K562 (cell line): ENCODE results near the gene KRTAP10-6. TPM values are rescaled to one million over a fixed set of nuclear protein-coding genes. Genes with fewer than 3 reads are reported as not detected.

Source experiments
- ATAC-seq: fragments of 200-7000 bp; cut with Tn5 transposase; 3 replicates; pipeline ENCODE4 v1.9.1; 2020; ENCODE audit warnings: moderate library complexity
- BruUV-seq: library from RNA; stranded (reverse); fragments of 400-500 nt; replicated peaks from 2 replicates; lab custom pipeline; 2021; lab: Mats Ljungman, UMichigan
- CTCF ChIA-PET: fragments of 300-600 bp; formaldehyde crosslinking; extraction: SDS; loops from one replicate; lab custom pipeline; 2021; ENCODE audit warnings: low intra/inter-chr PET ratio; lab: Yijun Ruan, JAX
- POLR2A ChIA-PET: fragments of 300-600, 350-650 bp; sonication (Branson Sonifier 250); formaldehyde crosslinking; extraction: SDS; loops from one replicate; lab custom pipeline; 2021; ENCODE audit warnings: antibody characterized with exemption, inconsistent platforms; lab: Yijun Ruan, JAX
- DNase-seq, 4 experiments: peaks; one replicate each; pipeline versions ENCODE4 v3.0.0 to v3.0.0-alpha.2; 2011 to 2018; ENCODE audit warnings: low spot score in 3 of 4, mixed read lengths in 3 of 4; ENCODE audit errors: extremely low read depth in 1 of 4
- FAIRE-seq: peaks from 2 replicates; lab custom pipeline; 2011; peaks lifted over from hg19 to GRCh38; lab: Jason Lieb, UNC
- H2AFZ ChIP-seq: 2 replicates; pipeline ENCODE4 v1.6.0; 2011; ENCODE audit warnings: low read depth, low read length, control low read depth, inconsistent platforms
- H3K27ac ChIP-seq: fragments of 200-600 bp; 3 replicates; pipeline ENCODE4 v1.8.0; 2011; ENCODE audit warnings: low read depth, mild to moderate bottlenecking, control low read depth, inconsistent platforms, low read length, moderate library complexity, mixed read lengths; ENCODE audit errors: extremely low read depth
- H3K27me3 ChIP-seq, 2 experiments: fragments of 300-600 bp in 1 of 2; 2 replicates in 1 of 2; 3 replicates in 1 of 2; pipeline versions ENCODE4 v1.6.0 to v1.8.0; 2011; ENCODE audit warnings: inconsistent platforms in 2 of 2, low read length in 2 of 2, mild to moderate bottlenecking in 1 of 2, mixed read lengths in 1 of 2, moderate library complexity in 1 of 2; ENCODE audit not compliant: control insufficient read depth in 2 of 2, insufficient read depth in 2 of 2
- H3K36me3 ChIP-seq: fragments of 300-600 bp; 3 replicates; pipeline ENCODE4 v1.8.0; 2011; ENCODE audit warnings: mild to moderate bottlenecking, low read length, inconsistent platforms; ENCODE audit not compliant: control insufficient read depth, insufficient read depth
- H3K4me1 ChIP-seq, 2 experiments: fragments of 200-600 bp in 1 of 2; replicated peaks in 1 of 2; 2 replicates in 1 of 2; 3 replicates in 1 of 2; pipeline versions ENCODE4 v1.5.1 to v1.8.0; 2011; ENCODE audit warnings: inconsistent platforms in 2 of 2, low read length in 2 of 2, mild to moderate bottlenecking in 1 of 2, mixed read lengths in 1 of 2, moderate library complexity in 1 of 2; ENCODE audit not compliant: control insufficient read depth in 2 of 2, insufficient read depth in 2 of 2
- H3K4me2 ChIP-seq: 2 replicates; pipeline ENCODE4 v1.6.1; 2011; ENCODE audit warnings: low read length, control low read depth, inconsistent platforms, mixed read lengths; ENCODE audit not compliant: insufficient read depth
- H3K4me3 ChIP-seq: fragments of 200-600 bp; sonication (generic), shearing (Covaris generic); 2 replicates; pipeline ENCODE4 v1.5.1; 2016; ENCODE audit warnings: control low read depth, inconsistent platforms
- H3K79me2 ChIP-seq: fragments of 200-600 bp; 3 replicates; pipeline ENCODE4 v1.8.0; 2011; ENCODE audit warnings: low read length, inconsistent platforms; ENCODE audit not compliant: control insufficient read depth, insufficient read depth
- H3K9ac ChIP-seq, 2 experiments: 2 replicates each; pipeline versions ENCODE4 v1.6.0 to v1.6.1; 2011; ENCODE audit warnings: low read depth in 2 of 2, low read length in 2 of 2, control low read depth in 1 of 2, inconsistent platforms in 1 of 2, mild to moderate bottlenecking in 1 of 2, mixed read lengths in 1 of 2; ENCODE audit not compliant: insufficient read depth in 1 of 2
- H3K9me1 ChIP-seq: one replicate; pipeline ENCODE4 v1.6.0; 2011; ENCODE audit warnings: inconsistent platforms, mild to moderate bottlenecking, low read length, moderate library complexity; ENCODE audit not compliant: control insufficient read depth, insufficient read depth
- H3K9me3 ChIP-seq: replicated peaks from 2 replicates; pipeline ENCODE4 v1.5.1; 2011; ENCODE audit warnings: low read depth, low read length, inconsistent platforms; ENCODE audit not compliant: control insufficient read depth, insufficient read depth
- H4K20me1 ChIP-seq: replicated peaks from 2 replicates; pipeline ENCODE4 v1.6.1; 2011; ENCODE audit warnings: low read length, inconsistent platforms, mixed read lengths; ENCODE audit not compliant: control insufficient read depth, insufficient read depth
- CAMTA2 ChIP-seq: fragments of 250-450 bp; sonication (Bioruptor Pico); conservative IDR thresholded peaks from 2 replicates; pipeline ENCODE4 v1.5.1; 2022
- CBX5 ChIP-seq: IDR thresholded peaks from 2 replicates; pipeline ENCODE4 v1.6.1; 2014; ENCODE audit warnings: low read depth, borderline replicate concordance
- CEBPB ChIP-seq: fragments of 450-650 bp; IDR thresholded peaks from 2 replicates; pipeline ENCODE4 v1.6.1; 2016; ENCODE audit warnings: missing genetic modification characterization, missing compliant biosample characterization
- CHAMP1 ChIP-seq: fragments of 450-650 bp; IDR thresholded peaks from 2 replicates; pipeline ENCODE4 v1.6.1; 2016; ENCODE audit warnings: mild to moderate bottlenecking
- CTCFL ChIP-seq: IDR thresholded peaks from 2 replicates; pipeline ENCODE4 v1.6.1; 2011; ENCODE audit warnings: borderline replicate concordance, low read depth, mild to moderate bottlenecking, moderate library complexity, low read length; ENCODE audit not compliant: insufficient read depth, poor library complexity, severe bottlenecking
- PURB ChIP-seq: sonication (generic); formaldehyde crosslinking; IDR thresholded peaks from 2 replicates; pipeline ENCODE4 v1.9.0; 2021; ENCODE audit warnings: low read depth, mild to moderate bottlenecking, missing genetic modification reagents
- SRSF7 ChIP-seq: fragments of 200-400 bp; formaldehyde crosslinking; optimal IDR thresholded peaks from 2 replicates; pipeline ENCODE3; 2017; ENCODE audit warnings: mild to moderate bottlenecking, low read depth, low read length
- ZNF76 ChIP-seq: fragments of 250-450 bp; sonication (Bioruptor Pico); IDR thresholded peaks from 2 replicates; pipeline ENCODE4 v1.4.0; 2020; ENCODE audit warnings: mild to moderate bottlenecking, moderate library complexity, borderline replicate concordance
- in situ Hi-C: fragments of 300-500 bp; cut with MboI; formaldehyde crosslinking; loops from 4 replicates; pipeline ENCODE4 v1.15.0; 2018; ENCODE audit warnings: inconsistent platforms, mixed read lengths
- intact Hi-C: fragments of 100-400 bp; cut with micrococcal nuclease; formaldehyde crosslinking; loops from 2 replicates; pipeline ENCODE4 v1.14.2; 2022
- polyA plus RNA-seq, 8 experiments: library from polyadenylated mRNA; depleted of rRNA in 4 of 8; stranded (reverse) in 5 of 8; unstranded in 3 of 8; fragments of >200 nt; fragmentation: Nextera tagmentation in 2 of 8; fragmentation: Illumina TruSeq in 1 of 8; extraction: Ambion mirVana in 2 of 8; extraction: Trizol in 1 of 8; gene quantifications; 2 replicates each; pipeline versions ENCODE4 v1.2.1 to v1.2.3, GENCODE V29; 2011 to 2014; ENCODE audit warnings: inconsistent platforms in 1 of 8, missing spikeins in 1 of 8
- total RNA-seq, 7 experiments: library from RNA; depleted of rRNA in 6 of 7; stranded (reverse); fragments of >200 nt in 6 of 7; fragmentation: Illumina TruSeq in 2 of 7; extraction: Trizol in 2 of 7; gene quantifications; 2 replicates each; pipeline versions ENCODE4 v1.2.1 to v1.2.3, GENCODE V29; 2011 to 2021; ENCODE audit warnings: low replicate concordance in 1 of 7
- TF ChIP-seq, protein P1 (sequence below): fragments of 450-650 bp; IDR thresholded peaks from 2 replicates; pipeline ENCODE4 v1.6.1; 2018; ENCODE audit warnings: mild to moderate bottlenecking, low read depth; ENCODE audit not compliant: partially characterized antibody
- TF ChIP-seq, protein P2 (sequence below): IDR thresholded peaks from 2 replicates; pipeline ENCODE4 v1.6.1; 2012; ENCODE audit warnings: low read depth, low read length, improper control_type of control experiment, borderline replicate concordance
- TF ChIP-seq, protein P3 (sequence below), 2 experiments: fragments of 450-650 bp; IDR thresholded peaks; 2 replicates each; pipeline ENCODE4 v1.6.1; 2016

The KRTAP10-6 gene
- total and polyA plus RNA-seq, 9 of the 15 experiments (the other 6 are each of a cell fraction or from before 2014, with no cell fraction given), result not detected

- TF ChIP-seq, protein P1, sequence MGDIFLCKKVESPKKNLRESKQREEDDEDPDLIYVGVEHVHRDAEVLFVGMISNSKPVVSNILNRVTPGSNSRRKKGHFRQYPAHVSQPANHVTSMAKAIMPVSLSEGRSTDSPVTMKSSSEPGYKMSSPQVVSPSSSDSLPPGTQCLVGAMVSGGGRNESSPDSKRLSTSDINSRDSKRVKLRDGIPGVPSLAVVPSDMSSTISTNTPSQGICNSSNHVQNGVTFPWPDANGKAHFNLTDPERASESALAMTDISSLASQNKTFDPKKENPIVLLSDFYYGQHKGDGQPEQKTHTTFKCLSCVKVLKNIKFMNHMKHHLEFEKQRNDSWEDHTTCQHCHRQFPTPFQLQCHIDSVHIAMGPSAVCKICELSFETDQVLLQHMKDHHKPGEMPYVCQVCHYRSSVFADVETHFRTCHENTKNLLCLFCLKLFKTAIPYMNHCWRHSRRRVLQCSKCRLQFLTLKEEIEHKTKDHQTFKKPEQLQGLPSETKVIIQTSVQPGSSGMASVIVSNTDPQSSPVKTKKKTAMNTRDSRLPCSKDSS, result no peak
- TF ChIP-seq ZNF76 (CRISPR knock-in tag), result no peak
Observed at GRCh38 chr21:44625756-44626155, 33.5 kb upstream of the KRTAP10-6 start (continued).

GRCh38 chr21:44623575-44623974, 31.3 kb upstream of the KRTAP10-6 start:
- Histone ChIP-seq H3K79me2 (no peaks in the 10 kb centered on the region), H3K9me1 (no peaks in the 10 kb centered on the region), H4K20me1 (no peaks in the 10 kb centered on the region), H3K36me3 (no peaks in the 10 kb centered on the region), H3K9me3 (no peaks in the 10 kb centered on the region), H3K4me3 (no peak overlapping the region), H3K9ac (no peak overlapping the region), H2AFZ (no peak overlapping the region), H3K4me1 (no peaks in the 10 kb centered on the region), H3K27me3 (peaks cover 0 to 6% of the 10 kb centered on the region in 2 experiments; a peak in 1 of 5 replicates), H3K4me2 (no peak overlapping the region), H3K27ac (no peak overlapping the region)
- no TSS peak for BruUV-seq
- intact Hi-C loops (no loop called here), in situ Hi-C loops (no loop called here)
- FAIRE-seq, result no peak
- no peak for ATAC-seq
- ChIA-PET POLR2A (interaction anchor here (0.6 kb wide), 2 partner anchors 11 to 355 kb away, joined by 3 to 5 read pairs; no protein-coding TSS in a partner anchor), CTCF (no interaction called here)
- no peak for DNase-seq
- TF ChIP-seq, protein P2, sequence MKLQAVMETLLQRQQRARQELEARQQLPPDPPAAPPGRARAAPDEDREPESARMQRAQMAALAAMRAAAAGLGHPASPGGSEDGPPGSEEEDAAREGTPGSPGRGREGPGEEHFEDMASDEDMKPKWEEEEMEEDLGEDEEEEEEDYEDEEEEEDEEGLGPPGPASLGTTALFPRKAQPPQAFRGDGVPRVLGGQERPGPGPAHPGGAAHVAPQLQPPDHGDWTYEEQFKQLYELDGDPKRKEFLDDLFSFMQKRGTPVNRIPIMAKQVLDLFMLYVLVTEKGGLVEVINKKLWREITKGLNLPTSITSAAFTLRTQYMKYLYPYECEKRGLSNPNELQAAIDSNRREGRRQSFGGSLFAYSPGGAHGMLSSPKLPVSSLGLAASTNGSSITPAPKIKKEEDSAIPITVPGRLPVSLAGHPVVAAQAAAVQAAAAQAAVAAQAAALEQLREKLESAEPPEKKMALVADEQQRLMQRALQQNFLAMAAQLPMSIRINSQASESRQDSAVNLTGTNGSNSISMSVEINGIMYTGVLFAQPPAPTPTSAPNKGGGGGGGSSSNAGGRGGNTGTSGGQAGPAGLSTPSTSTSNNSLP, result no peak
- TF ChIP-seq, protein P3, sequence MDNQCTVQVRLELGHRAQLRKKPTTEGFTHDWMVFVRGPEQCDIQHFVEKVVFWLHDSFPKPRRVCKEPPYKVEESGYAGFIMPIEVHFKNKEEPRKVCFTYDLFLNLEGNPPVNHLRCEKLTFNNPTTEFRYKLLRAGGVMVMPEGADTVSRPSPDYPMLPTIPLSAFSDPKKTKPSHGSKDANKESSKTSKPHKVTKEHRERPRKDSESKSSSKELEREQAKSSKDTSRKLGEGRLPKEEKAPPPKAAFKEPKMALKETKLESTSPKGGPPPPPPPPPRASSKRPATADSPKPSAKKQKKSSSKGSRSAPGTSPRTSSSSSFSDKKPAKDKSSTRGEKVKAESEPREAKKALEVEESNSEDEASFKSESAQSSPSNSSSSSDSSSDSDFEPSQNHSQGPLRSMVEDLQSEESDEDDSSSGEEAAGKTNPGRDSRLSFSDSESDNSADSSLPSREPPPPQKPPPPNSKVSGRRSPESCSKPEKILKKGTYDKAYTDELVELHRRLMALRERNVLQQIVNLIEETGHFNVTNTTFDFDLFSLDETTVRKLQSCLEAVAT (IDR thresholded peaks at IDR 0.05), result no peak
- 0 out of 2 replicates have a peak, but pooled peaks have one; percentile 66 for TF ChIP-seq CBX5
- TF ChIP-seq CHAMP1, result no peak
- TF ChIP-seq CEBPB (tag), result no peak
- no peak for TF ChIP-seq CTCFL
- TF ChIP-seq SRSF7, result no peak
- no peak for TF ChIP-seq CAMTA2 (CRISPR knock-in tag)
- no peak for TF ChIP-seq PURB (CRISPR knock-in tag)
